Measurements from ENCODE around the gene SLC29A4. TPM values are rescaled to one million over a fixed set of nuclear protein-coding genes. Genes with fewer than 3 reads are reported as not detected.

SLC29A4 gene
- total and polyA plus RNA-seq, 4 donors = 1.7 to 13.9 (median 3.9) TPM

DNA sequence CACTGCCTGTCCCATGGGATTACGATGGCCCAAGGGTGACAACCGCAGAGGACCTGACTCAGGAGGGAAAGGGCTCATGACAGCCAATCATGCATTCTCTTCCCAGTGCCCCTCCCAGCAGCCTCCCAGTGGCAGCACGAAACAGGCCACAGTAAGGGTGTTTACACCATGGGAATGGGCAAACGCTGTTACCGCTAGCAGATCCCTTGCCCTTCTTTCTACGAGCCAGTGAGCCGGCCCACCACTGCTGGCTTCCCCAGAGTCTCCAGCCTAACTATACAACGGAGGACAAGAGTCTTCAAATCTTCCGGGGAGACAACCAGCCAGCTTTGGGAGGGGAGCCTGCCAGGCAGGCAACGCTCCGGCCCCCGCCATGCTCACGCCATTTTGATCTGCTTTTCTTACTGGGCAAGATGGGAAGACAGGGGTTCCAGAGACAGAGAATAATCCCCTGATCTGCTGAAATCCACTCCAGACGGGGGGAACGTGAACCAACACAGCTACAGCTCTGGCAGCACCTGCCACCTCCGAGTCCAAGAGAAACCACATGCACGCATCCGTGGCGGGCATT lies 69.8 kb downstream of the SLC29A4 start:
- no peak for DNase-seq (ENCODE audit: low spot score)
- Histone ChIP-seq H3K27me3 (ENCODE audit: control insufficient read depth in 4 of 4, insufficient read depth in 4 of 4, low read length in 3 of 4) (no peaks in the 10 kb centered on the region), H3K36me3 (ENCODE audit: control insufficient read depth in 4 of 4, insufficient read depth in 3 of 4, low read depth in 1 of 4, low read length in 3 of 4) (peaks cover 5 to 30% (median 9%) of the 10 kb centered on the region in 4 donors), H3K4me3 (ENCODE audit: low read depth in 1 of 3, low read length in 3 of 3) (no peak overlapping the region), H3K9ac (ENCODE audit: low read depth in 1 of 2, low read length in 2 of 2) (no peak overlapping the region), H3K9me3 (ENCODE audit: control insufficient read depth in 4 of 4, low read length in 3 of 4) (no peaks in the 10 kb centered on the region), H3K4me1 (ENCODE audit: control insufficient read depth in 4 of 4, insufficient read depth in 4 of 4, low read length in 3 of 4) (peaks cover 9 to 24% (median 21%) of the 10 kb centered on the region in 4 donors), H3K27ac (ENCODE audit: low read depth in 1 of 2, low read length in 2 of 2) (no peak overlapping the region)
- TF ChIP-seq, protein P1, sequence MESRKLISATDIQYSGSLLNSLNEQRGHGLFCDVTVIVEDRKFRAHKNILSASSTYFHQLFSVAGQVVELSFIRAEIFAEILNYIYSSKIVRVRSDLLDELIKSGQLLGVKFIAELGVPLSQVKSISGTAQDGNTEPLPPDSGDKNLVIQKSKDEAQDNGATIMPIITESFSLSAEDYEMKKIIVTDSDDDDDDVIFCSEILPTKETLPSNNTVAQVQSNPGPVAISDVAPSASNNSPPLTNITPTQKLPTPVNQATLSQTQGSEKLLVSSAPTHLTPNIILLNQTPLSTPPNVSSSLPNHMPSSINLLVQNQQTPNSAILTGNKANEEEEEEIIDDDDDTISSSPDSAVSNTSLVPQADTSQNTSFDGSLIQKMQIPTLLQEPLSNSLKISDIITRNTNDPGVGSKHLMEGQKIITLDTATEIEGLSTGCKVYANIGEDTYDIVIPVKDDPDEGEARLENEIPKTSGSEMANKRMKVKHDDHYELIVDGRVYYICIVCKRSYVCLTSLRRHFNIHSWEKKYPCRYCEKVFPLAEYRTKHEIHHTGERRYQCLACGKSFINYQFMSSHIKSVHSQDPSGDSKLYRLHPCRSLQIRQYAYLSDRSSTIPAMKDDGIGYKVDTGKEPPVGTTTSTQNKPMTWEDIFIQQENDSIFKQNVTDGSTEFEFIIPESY (IDR thresholded peaks at IDR 0.05) = no peak
- TF ChIP-seq FOXA2 (IDR thresholded peaks at IDR 0.05) (no peak), FOXA1 (IDR thresholded peaks at IDR 0.05) (no peak), NR2F2 (IDR thresholded peaks at IDR 0.05) (no peak), RAD21 (IDR thresholded peaks at IDR 0.05) (no peak), HNF4A (conservative IDR thresholded peaks at IDR 0.05) (no peak), YY1 (IDR thresholded peaks at IDR 0.05) (no peak), EGR1 (IDR thresholded peaks at IDR 0.05; ENCODE audit: low read depth in 2 of 2) (no peak), SP1 (IDR thresholded peaks at IDR 0.05) (no peak), HNF4G (IDR thresholded peaks at IDR 0.05) (no peak), RXRA (IDR thresholded peaks at IDR 0.05) (no peak), JUND (IDR thresholded peaks at IDR 0.05) (no peak)
- TF ChIP-seq, protein P2, sequence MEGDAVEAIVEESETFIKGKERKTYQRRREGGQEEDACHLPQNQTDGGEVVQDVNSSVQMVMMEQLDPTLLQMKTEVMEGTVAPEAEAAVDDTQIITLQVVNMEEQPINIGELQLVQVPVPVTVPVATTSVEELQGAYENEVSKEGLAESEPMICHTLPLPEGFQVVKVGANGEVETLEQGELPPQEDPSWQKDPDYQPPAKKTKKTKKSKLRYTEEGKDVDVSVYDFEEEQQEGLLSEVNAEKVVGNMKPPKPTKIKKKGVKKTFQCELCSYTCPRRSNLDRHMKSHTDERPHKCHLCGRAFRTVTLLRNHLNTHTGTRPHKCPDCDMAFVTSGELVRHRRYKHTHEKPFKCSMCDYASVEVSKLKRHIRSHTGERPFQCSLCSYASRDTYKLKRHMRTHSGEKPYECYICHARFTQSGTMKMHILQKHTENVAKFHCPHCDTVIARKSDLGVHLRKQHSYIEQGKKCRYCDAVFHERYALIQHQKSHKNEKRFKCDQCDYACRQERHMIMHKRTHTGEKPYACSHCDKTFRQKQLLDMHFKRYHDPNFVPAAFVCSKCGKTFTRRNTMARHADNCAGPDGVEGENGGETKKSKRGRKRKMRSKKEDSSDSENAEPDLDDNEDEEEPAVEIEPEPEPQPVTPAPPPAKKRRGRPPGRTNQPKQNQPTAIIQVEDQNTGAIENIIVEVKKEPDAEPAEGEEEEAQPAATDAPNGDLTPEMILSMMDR (IDR thresholded peaks at IDR 0.05; ENCODE audit: low read depth, low read length, missing input control) = no peak
- 97% methylated on average over 19 of the region's 19 CpGs for WGBS

DNA sequence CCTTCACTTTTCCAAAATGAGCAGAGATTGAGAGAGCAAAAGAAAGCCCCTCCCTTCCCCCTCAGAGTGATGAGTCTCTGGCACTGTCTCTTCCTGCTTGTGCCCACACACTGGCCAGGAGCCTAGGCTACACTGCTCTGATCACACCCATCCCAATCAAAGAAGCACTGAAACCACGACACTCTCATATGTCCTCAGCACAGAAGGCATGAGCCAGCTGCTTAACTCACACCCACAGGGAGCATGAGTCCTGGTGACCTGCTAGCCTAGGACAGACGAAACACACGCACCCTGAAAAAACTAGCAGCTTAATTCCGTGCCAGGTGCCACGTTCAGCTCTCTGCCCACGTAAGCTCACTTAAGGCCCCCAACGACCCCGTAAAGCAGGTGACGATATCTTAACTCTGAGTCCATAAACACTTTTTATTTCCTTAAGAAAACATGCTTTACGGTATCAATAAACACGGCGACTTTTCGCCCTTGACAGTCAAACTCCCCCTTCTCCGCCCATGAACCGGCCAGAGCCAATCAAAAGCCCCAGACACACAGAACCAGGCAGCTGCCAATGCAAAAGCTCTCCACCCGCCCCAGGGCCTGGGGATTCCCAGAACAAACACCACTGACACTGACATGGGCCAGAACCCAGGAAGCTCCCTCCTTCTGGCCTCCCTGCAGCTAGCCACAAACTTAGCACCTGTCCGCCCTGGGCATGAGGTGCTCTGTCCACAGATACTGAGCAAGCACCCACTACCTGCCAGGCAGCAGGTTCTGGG lies 71.9 kb downstream of the SLC29A4 start:
- no peak for DNase-seq (ENCODE audit: low spot score)
- Histone ChIP-seq H3K27me3 (ENCODE audit: control insufficient read depth in 4 of 4, insufficient read depth in 4 of 4, low read length in 3 of 4) (no peaks in the 10 kb centered on the region), H3K36me3 (ENCODE audit: control insufficient read depth in 4 of 4, insufficient read depth in 3 of 4, low read depth in 1 of 4, low read length in 3 of 4) (peaks cover 8 to 47% (median 22%) of the 10 kb centered on the region in 4 donors), H3K4me3 (ENCODE audit: low read depth in 1 of 3, low read length in 3 of 3) (no peak overlapping the region), H3K27ac (ENCODE audit: low read depth in 1 of 2, low read length in 2 of 2) (peak overlapping the region; percentile 9 to 47), H3K9me3 (ENCODE audit: control insufficient read depth in 4 of 4, low read length in 3 of 4) (no peaks in the 10 kb centered on the region), H3K4me1 (ENCODE audit: control insufficient read depth in 4 of 4, insufficient read depth in 4 of 4, low read length in 3 of 4) (peaks cover 9 to 24% (median 21%) of the 10 kb centered on the region in 4 donors), H3K9ac (ENCODE audit: low read depth in 1 of 2, low read length in 2 of 2) (no peak overlapping the region)
- WGBS = 27% methylated on average over 17 of the region's 17 CpGs
- TF ChIP-seq, protein P2 (IDR thresholded peaks at IDR 0.05; ENCODE audit: low read depth, low read length, missing input control) = no peak
- TF ChIP-seq TAF1 (conservative IDR thresholded peaks at IDR 0.05) = no peak
- peak in 1 of 2 donors; percentile 4 for TF ChIP-seq HNF4A (conservative IDR thresholded peaks at IDR 0.05)
- TF ChIP-seq, protein P3, sequence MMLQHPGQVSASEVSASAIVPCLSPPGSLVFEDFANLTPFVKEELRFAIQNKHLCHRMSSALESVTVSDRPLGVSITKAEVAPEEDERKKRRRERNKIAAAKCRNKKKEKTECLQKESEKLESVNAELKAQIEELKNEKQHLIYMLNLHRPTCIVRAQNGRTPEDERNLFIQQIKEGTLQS (IDR thresholded peaks at IDR 0.05) = no peak
- no peak for TF ChIP-seq JUND (IDR thresholded peaks at IDR 0.05)
- TF ChIP-seq GABPA (IDR thresholded peaks at IDR 0.05 in 1 of 2, conservative IDR thresholded peaks at IDR 0.05 in 1 of 2) = no peak
- TF ChIP-seq NR2F2 (IDR thresholded peaks at IDR 0.05) = no peak
- TF ChIP-seq EGR1 (IDR thresholded peaks at IDR 0.05; ENCODE audit: low read depth in 2 of 2) = no peak
- TF ChIP-seq SP1 (IDR thresholded peaks at IDR 0.05) = no peak
- peak; percentile 12 to 19 for TF ChIP-seq RXRA (IDR thresholded peaks at IDR 0.05)
- TF ChIP-seq, protein P1 (IDR thresholded peaks at IDR 0.05) = no peak
- peak in 1 of 2 donors; percentile 17 for TF ChIP-seq RAD21 (IDR thresholded peaks at IDR 0.05)
- no peak for TF ChIP-seq FOXA2 (IDR thresholded peaks at IDR 0.05)
